ENCODE data around the gene SLC43A2.

DNA sequence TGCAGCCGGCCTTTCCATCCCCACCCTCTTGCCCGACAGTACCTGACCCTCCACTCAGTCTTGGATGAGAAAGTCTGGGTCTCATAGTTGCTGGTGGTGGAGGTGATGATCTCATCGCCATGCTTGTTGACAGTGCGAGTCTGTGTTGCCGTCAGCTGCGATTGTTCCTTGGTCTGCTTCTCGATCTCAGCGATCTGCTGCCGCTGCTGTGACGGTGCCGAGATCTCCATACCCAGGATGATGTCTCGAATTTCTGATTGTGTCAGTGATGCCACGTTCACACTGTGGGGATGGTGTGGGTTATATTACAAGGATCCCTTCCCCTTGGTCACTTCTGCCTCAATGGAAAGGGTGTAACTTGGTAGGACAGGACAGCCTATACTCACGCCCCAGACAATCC, 25.1 kb upstream of the SLC43A2 start:
- TF ChIP-seq, protein P1, sequence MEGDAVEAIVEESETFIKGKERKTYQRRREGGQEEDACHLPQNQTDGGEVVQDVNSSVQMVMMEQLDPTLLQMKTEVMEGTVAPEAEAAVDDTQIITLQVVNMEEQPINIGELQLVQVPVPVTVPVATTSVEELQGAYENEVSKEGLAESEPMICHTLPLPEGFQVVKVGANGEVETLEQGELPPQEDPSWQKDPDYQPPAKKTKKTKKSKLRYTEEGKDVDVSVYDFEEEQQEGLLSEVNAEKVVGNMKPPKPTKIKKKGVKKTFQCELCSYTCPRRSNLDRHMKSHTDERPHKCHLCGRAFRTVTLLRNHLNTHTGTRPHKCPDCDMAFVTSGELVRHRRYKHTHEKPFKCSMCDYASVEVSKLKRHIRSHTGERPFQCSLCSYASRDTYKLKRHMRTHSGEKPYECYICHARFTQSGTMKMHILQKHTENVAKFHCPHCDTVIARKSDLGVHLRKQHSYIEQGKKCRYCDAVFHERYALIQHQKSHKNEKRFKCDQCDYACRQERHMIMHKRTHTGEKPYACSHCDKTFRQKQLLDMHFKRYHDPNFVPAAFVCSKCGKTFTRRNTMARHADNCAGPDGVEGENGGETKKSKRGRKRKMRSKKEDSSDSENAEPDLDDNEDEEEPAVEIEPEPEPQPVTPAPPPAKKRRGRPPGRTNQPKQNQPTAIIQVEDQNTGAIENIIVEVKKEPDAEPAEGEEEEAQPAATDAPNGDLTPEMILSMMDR (IDR thresholded peaks at IDR 0.05 in 8 of 11, conservative IDR thresholded peaks at IDR 0.05 in 3 of 11): no peak
- TF ChIP-seq POLR2A (IDR thresholded peaks at IDR 0.05) (no peak), POLR2AphosphoS5 (IDR thresholded peaks at IDR 0.05) (peak in 2 of 3 donors; percentile 35 to 46)

All from spleen (tissue), 7 donors.